Loucy (cell line): ENCODE data around the gene PLA2G15.

Source experiments
- EZH2phosphoT487 ChIP-seq: fragments of 200-600 bp; IDR thresholded peaks from 2 replicates; pipeline ENCODE4 v1.6.1; 2018; ENCODE audit warnings: antibody characterized with exemption, mild to moderate bottlenecking, moderate library complexity, borderline replicate concordance
- TF ChIP-seq, protein P1 (sequence below): fragments of 200-600 bp; sonication (generic); conservative IDR thresholded peaks from 2 replicates; pipeline ENCODE4 v1.5.1; 2014; ENCODE audit warnings: mild to moderate bottlenecking, antibody characterized with exemption, low read length

DNA sequence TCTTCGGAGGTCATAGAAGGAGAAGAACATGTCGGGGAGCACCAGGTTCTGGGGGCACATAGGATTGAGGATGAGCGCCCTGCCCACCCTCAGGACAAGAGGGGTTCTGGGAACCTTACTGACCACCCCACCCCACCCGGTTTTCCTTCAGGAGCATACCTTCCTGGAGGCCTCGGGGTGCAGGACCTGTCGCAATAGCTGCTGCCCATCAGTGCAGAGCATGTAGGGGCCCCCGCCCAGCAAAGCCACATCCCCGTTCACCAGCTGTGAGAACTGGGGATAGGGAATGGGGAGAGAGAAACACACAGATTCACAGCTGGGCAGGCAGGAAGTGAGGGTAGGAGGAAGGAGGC is 11.4 kb upstream of the PLA2G15 start:
- TF ChIP-seq, protein P1, sequence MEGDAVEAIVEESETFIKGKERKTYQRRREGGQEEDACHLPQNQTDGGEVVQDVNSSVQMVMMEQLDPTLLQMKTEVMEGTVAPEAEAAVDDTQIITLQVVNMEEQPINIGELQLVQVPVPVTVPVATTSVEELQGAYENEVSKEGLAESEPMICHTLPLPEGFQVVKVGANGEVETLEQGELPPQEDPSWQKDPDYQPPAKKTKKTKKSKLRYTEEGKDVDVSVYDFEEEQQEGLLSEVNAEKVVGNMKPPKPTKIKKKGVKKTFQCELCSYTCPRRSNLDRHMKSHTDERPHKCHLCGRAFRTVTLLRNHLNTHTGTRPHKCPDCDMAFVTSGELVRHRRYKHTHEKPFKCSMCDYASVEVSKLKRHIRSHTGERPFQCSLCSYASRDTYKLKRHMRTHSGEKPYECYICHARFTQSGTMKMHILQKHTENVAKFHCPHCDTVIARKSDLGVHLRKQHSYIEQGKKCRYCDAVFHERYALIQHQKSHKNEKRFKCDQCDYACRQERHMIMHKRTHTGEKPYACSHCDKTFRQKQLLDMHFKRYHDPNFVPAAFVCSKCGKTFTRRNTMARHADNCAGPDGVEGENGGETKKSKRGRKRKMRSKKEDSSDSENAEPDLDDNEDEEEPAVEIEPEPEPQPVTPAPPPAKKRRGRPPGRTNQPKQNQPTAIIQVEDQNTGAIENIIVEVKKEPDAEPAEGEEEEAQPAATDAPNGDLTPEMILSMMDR: no peak
- TF ChIP-seq EZH2phosphoT487: no peak
